A673 (cell line): Measurements from ENCODE around the gene FBXO48. TPM values are rescaled to one million over a fixed set of nuclear protein-coding genes. Genes with fewer than 3 reads are reported as not detected.

ENCODE experiments used
- BruUV-seq: library from RNA; stranded (reverse); fragments of 400-500 nt; replicated peaks from 2 replicates; lab custom pipeline; 2021; lab: Mats Ljungman, UMichigan
- CTCF ChIA-PET: fragments of 300-600 bp; sonication (Branson Sonifier 250); formaldehyde crosslinking; loops from one replicate; lab custom pipeline; 2022; ENCODE audit warnings: antibody characterized with exemption; lab: Charles Lee
- POLR2A ChIA-PET: fragments of 300-600 bp; sonication (Branson Sonifier 250); formaldehyde crosslinking; loops from one replicate; lab custom pipeline; 2022; ENCODE audit warnings: antibody characterized with exemption; ENCODE audit not compliant: low non-redundant PET; lab: Charles Lee
- DNase-seq: peaks from one replicate; pipeline ENCODE4 v3.0.0-alpha.2; 2015; ENCODE audit warnings: low spot score
- H3K27ac ChIP-seq: fragments of 200-600 bp; sonication (generic); 2 replicates; pipeline ENCODE4 v1.5.1; 2016; ENCODE audit warnings: mixed run types, low read depth, mild to moderate bottlenecking, mixed read lengths, antibody characterized with exemption, low read length; ENCODE audit not compliant: poor library complexity, severe bottlenecking
- H3K27me3 ChIP-seq: fragments of 200-600 bp; sonication (generic); replicated peaks from 2 replicates; pipeline ENCODE4 v1.6.1; 2017; ENCODE audit warnings: mixed run types, low read depth, mild to moderate bottlenecking, mixed read lengths, antibody characterized with exemption, low read length; ENCODE audit not compliant: insufficient read depth, poor library complexity
- H3K36me3 ChIP-seq: fragments of 200-600 bp; sonication (generic); 2 replicates; pipeline ENCODE4 v1.6.1; 2016; ENCODE audit warnings: mixed run types, mild to moderate bottlenecking, mixed read lengths, antibody characterized with exemption, low read length; ENCODE audit not compliant: insufficient read depth, poor library complexity, severe bottlenecking
- H3K4me1 ChIP-seq: fragments of 200-600 bp; sonication (generic); 2 replicates; pipeline ENCODE4 v1.6.1; 2017; ENCODE audit warnings: mixed run types, mild to moderate bottlenecking, mixed read lengths, antibody characterized with exemption, low read length; ENCODE audit not compliant: insufficient read depth, poor library complexity, severe bottlenecking
- H3K4me3 ChIP-seq: fragments of 200-600 bp; sonication (generic); 2 replicates; pipeline ENCODE4 v1.5.1; 2016; ENCODE audit warnings: low read depth, mixed run types, mild to moderate bottlenecking, mixed read lengths, low read length; ENCODE audit not compliant: poor library complexity, severe bottlenecking
- H3K9me3 ChIP-seq: fragments of 200-600 bp; sonication (generic); 2 replicates; pipeline ENCODE4 v1.6.1; 2016; ENCODE audit warnings: mixed run types, low read depth, mild to moderate bottlenecking, mixed read lengths, antibody characterized with exemption, low read length; ENCODE audit not compliant: poor library complexity, severe bottlenecking
- EZH2 ChIP-seq: fragments of 200-600 bp; sonication (generic); IDR thresholded peaks from 2 replicates; pipeline ENCODE4 v1.6.1; 2017; ENCODE audit warnings: borderline replicate concordance, low read depth, mild to moderate bottlenecking, mixed read lengths, antibody characterized with exemption, low read length; ENCODE audit not compliant: poor library complexity, severe bottlenecking
- intact Hi-C: fragments of 100-400 bp; cut with micrococcal nuclease; formaldehyde crosslinking; loops from one replicate; pipeline ENCODE4 v1.10.0; 2022; ENCODE audit not compliant: unreplicated experiment
- total RNA-seq: library from RNA; stranded (reverse); gene quantifications from 2 replicates; pipeline ENCODE4 v1.2.3, GENCODE V29; 2021
- TF ChIP-seq, protein P1 (sequence below): fragments of 300-800, 200-600 bp; sonication (generic); conservative IDR thresholded peaks from 2 replicates; pipeline ENCODE4 v1.5.1; 2017; ENCODE audit warnings: low read depth, mild to moderate bottlenecking, antibody characterized with exemption, low read length, moderate library complexity, mixed read lengths

Gene FBXO48
- total RNA-seq, 1 experiment from 2014 or later = 2.0 TPM

DNA sequence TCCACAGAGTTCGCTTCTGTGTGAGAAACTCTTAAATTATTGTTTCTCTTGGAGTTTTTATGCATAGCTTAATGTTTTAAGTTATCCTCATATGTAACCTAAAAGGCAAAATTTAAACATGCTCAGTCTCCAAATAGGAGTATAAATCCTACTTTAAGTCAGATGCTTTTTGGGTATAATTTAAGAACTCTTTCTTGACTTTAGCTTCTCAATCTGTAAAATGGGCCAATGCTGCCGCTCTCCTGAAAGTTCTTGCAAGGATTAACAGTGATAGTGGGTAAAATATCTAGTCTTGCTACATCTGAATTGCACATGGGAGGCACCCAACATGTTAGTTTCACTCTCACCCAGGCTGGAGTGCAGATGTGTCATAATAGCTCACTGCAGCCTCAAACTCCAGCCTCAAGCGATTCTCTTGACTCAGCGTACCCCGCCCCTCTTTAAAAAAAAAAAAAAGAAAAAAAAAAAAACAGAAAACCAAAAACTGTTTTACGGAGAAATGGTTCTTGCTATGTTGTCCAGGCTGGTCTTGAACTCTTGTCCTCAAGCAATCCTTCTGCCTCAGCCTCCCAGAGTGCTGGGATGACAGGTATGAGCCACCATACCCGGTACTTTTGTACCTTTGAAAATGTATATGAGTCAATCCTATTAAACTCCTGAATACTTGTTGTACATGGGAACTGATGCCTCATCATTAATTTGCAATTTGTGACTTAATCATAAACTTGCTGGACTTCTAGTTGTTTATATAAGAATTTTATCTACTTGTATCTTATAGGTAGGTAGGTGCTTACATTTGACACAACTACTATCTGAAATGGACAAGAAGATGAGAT is 1.8 kb downstream of the FBXO48 start:
- Histone ChIP-seq H3K27ac (no peak overlapping the region), H3K27me3 (no peaks in the 10 kb centered on the region), H3K36me3 (no peaks in the 10 kb centered on the region), H3K9me3 (no peaks in the 10 kb centered on the region), H3K4me1 (peaks cover 14% of the 10 kb centered on the region), H3K4me3 (no peak overlapping the region)
- no peak for DNase-seq
- ChIA-PET POLR2A (no interaction called here), CTCF (interaction anchor here (2.3 to 2.6 kb wide), 2 partner anchors 460 kb away, joined by 8 to 26 read pairs; no protein-coding TSS in a partner anchor)
- intact Hi-C loops = loop anchor here (5.0 to 10.0 kb wide), 3 partner anchors 182 to 840 kb away; no protein-coding TSS in a partner anchor
- no peak for TF ChIP-seq EZH2
- TF ChIP-seq, protein P1, sequence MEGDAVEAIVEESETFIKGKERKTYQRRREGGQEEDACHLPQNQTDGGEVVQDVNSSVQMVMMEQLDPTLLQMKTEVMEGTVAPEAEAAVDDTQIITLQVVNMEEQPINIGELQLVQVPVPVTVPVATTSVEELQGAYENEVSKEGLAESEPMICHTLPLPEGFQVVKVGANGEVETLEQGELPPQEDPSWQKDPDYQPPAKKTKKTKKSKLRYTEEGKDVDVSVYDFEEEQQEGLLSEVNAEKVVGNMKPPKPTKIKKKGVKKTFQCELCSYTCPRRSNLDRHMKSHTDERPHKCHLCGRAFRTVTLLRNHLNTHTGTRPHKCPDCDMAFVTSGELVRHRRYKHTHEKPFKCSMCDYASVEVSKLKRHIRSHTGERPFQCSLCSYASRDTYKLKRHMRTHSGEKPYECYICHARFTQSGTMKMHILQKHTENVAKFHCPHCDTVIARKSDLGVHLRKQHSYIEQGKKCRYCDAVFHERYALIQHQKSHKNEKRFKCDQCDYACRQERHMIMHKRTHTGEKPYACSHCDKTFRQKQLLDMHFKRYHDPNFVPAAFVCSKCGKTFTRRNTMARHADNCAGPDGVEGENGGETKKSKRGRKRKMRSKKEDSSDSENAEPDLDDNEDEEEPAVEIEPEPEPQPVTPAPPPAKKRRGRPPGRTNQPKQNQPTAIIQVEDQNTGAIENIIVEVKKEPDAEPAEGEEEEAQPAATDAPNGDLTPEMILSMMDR = no peak
- no TSS peak for BruUV-seq

DNA sequence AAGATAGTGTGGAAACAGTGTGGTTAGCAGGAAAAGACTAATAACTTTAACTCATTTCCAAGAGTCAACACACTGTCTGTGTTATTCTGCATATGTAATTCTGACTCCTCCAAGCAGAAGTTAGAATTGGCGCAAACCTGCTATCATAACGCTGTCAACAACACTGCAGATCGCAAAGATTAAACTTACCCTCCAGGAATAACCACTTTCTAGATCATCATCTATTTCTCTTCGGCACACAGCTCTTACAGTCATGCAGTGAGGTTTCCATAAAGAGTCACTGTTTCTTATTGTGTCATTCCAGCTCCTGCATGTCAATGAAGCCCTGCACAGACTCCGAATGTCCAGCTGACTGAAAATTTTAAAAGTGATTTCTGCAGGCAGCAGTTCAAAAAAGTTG is 2.4 kb downstream of the FBXO48 start:
- ChIA-PET CTCF (interaction anchor here (2.6 kb wide), 1 partner anchor 460 kb away, joined by 26 read pairs; no protein-coding TSS in a partner anchor), POLR2A (no interaction called here)
- H3K4me3 ChIP-seq = no peak overlapping the region
- no peaks in the 10 kb centered on the region for H3K27me3 ChIP-seq
- TF ChIP-seq, protein P1 = no peak
- TF ChIP-seq EZH2 = no peak
- H3K9me3 ChIP-seq = no peaks in the 10 kb centered on the region
- intact Hi-C loops = loop anchor here (5.0 to 10.0 kb wide), 8 partner anchors 183 to 1248 kb away; partner anchors contain the start of gene ANTXR1
- DNase-seq = no peak
- no TSS peak for BruUV-seq
- H3K36me3 ChIP-seq = no peaks in the 10 kb centered on the region
- H3K4me1 ChIP-seq = peaks cover 14% of the 10 kb centered on the region
- H3K27ac ChIP-seq = no peak overlapping the region

DNA sequence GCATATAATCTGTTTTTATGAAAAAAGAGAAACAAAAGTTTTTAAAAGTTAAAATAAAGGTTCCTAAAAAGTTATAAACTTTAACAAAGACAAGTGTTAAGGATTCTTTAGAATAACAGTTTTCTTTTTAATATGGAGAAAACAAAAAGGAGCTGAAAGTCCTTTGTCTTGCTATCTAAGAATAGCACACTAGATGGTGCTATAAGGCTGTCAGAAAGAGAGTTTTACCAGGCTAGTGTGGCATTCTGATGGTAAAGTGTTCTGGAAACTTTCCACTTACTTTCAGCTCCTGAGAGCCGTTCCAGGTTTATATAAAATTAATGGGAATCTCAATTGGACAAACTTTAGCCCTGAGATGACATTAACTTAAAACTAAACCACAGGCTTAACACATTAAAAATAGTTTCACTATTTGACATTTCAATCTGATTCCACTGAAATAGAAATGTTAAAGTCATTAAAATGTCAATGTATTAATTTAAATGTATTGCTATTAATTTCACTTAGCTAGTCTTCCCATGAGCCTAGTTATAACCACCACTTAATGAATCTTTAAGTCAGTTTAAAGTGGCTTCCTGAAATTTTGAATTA is 3.7 kb downstream of the FBXO48 start:
- DNase-seq = peak; percentile 77
- Histone ChIP-seq H3K27ac (no peak overlapping the region), H3K4me3 (no peak overlapping the region), H3K4me1 (peaks cover 9% of the 10 kb centered on the region), H3K9me3 (no peaks in the 10 kb centered on the region), H3K36me3 (no peaks in the 10 kb centered on the region), H3K27me3 (no peaks in the 10 kb centered on the region)
- POLR2A ChIA-PET = interaction anchor here (0.5 to 0.7 kb wide), 2 partner anchors 20 to 861 kb away, joined by 3 to 5 read pairs; no protein-coding TSS in a partner anchor
- BruUV-seq = no TSS peak
- intact Hi-C loops = loop anchor here (5.0 to 10.0 kb wide), 7 partner anchors 374 to 1249 kb away; partner anchors contain the start of gene ANTXR1
- TF ChIP-seq EZH2 = no peak
- TF ChIP-seq, protein P1 = peak; percentile 81
- CTCF ChIA-PET = interaction anchor here (0.5 to 2.6 kb wide), 16 partner anchors 24 to 1262 kb away, joined by 3 to 26 read pairs (median 4); no protein-coding TSS in a partner anchor
